Glutamatergic neuron (in vitro differentiated cells): ENCODE results near the gene BRMS1. TPM values are rescaled to one million over a fixed set of nuclear protein-coding genes. Genes with fewer than 3 reads are reported as not detected.
A peak's percentile ranks its signal among the peaks of the same experiment; 100 is the strongest.

Experiments
- DNase-seq: peaks from one replicate; pipeline ENCODE4 v3.0.0; 2022
- H3K27ac Mint-ChIP-seq: one replicate; pipeline ENCODE4 v1.8.0; 2020; ENCODE audit warnings: mild to moderate bottlenecking, mixed read lengths, inconsistent platforms; ENCODE audit not compliant: unreplicated experiment
- H3K27me3 Mint-ChIP-seq: one replicate; pipeline ENCODE4 v1.8.0; 2020; ENCODE audit warnings: mild to moderate bottlenecking, moderate library complexity, mixed read lengths, inconsistent platforms; ENCODE audit not compliant: unreplicated experiment
- H3K36me3 Mint-ChIP-seq: one replicate; pipeline ENCODE4 v1.8.0; 2020; ENCODE audit warnings: mild to moderate bottlenecking, mixed read lengths, inconsistent platforms; ENCODE audit not compliant: unreplicated experiment
- H3K4me1 Mint-ChIP-seq: one replicate; pipeline ENCODE4 v1.8.0; 2020; ENCODE audit warnings: mild to moderate bottlenecking, low read depth, mixed read lengths, inconsistent platforms; ENCODE audit not compliant: unreplicated experiment
- H3K4me3 Mint-ChIP-seq: one replicate; pipeline ENCODE4 v1.8.0; 2020; ENCODE audit warnings: mild to moderate bottlenecking, mixed read lengths, inconsistent platforms; ENCODE audit not compliant: unreplicated experiment
- H3K9me3 Mint-ChIP-seq: one replicate; pipeline ENCODE4 v1.8.0; 2020; ENCODE audit warnings: mild to moderate bottlenecking, moderate library complexity, mixed read lengths, inconsistent platforms; ENCODE audit not compliant: unreplicated experiment
- total RNA-seq: library from RNA; stranded (reverse); fragmentation: NEBNext Ultra II Directional; extraction: Animal tissue kit (Norgen Biotek cat#: 25700); gene quantifications from one replicate; pipeline ENCODE4 v1.2.1, GENCODE V29; 2021; ENCODE audit not compliant: unreplicated experiment
- TF ChIP-seq, protein P1 (sequence below): fragments of 200-600 bp; sonication (generic); IDR thresholded peaks from one replicate; pipeline ENCODE4 v1.5.0; 2021; ENCODE audit not compliant: partially characterized antibody, unreplicated experiment

Gene BRMS1
- total RNA-seq, 1 donor from 2014 or later, result 44.0 TPM

DNA sequence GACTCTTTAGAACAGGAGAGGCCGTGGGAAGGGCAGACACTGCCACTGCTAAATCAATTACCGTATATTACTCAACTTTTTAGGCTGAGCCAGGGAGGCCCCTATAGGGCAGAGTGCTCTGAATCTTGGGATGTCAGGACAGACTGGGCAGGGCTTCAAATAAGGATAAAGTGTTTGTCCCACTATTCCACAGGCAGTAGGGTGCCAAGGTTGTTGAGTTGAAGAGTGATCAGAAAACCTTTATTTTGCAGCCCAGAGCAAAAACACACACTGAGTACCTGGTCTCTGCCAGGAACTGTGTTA is 4.1 kb upstream of the BRMS1 start:
- peaks cover 4% of the 10 kb centered on the region for H3K36me3 Mint-ChIP-seq
- peaks cover 18% of the 10 kb centered on the region for H3K4me1 Mint-ChIP-seq
- H3K9me3 Mint-ChIP-seq, result peaks cover 16% of the 10 kb centered on the region
- H3K27ac Mint-ChIP-seq, result no peak overlapping the region
- H3K27me3 Mint-ChIP-seq, result peaks cover 10% of the 10 kb centered on the region
- no peak for DNase-seq
- TF ChIP-seq, protein P1, sequence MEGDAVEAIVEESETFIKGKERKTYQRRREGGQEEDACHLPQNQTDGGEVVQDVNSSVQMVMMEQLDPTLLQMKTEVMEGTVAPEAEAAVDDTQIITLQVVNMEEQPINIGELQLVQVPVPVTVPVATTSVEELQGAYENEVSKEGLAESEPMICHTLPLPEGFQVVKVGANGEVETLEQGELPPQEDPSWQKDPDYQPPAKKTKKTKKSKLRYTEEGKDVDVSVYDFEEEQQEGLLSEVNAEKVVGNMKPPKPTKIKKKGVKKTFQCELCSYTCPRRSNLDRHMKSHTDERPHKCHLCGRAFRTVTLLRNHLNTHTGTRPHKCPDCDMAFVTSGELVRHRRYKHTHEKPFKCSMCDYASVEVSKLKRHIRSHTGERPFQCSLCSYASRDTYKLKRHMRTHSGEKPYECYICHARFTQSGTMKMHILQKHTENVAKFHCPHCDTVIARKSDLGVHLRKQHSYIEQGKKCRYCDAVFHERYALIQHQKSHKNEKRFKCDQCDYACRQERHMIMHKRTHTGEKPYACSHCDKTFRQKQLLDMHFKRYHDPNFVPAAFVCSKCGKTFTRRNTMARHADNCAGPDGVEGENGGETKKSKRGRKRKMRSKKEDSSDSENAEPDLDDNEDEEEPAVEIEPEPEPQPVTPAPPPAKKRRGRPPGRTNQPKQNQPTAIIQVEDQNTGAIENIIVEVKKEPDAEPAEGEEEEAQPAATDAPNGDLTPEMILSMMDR, result no peak
- peak overlapping the region; percentile 95 for H3K4me3 Mint-ChIP-seq

DNA sequence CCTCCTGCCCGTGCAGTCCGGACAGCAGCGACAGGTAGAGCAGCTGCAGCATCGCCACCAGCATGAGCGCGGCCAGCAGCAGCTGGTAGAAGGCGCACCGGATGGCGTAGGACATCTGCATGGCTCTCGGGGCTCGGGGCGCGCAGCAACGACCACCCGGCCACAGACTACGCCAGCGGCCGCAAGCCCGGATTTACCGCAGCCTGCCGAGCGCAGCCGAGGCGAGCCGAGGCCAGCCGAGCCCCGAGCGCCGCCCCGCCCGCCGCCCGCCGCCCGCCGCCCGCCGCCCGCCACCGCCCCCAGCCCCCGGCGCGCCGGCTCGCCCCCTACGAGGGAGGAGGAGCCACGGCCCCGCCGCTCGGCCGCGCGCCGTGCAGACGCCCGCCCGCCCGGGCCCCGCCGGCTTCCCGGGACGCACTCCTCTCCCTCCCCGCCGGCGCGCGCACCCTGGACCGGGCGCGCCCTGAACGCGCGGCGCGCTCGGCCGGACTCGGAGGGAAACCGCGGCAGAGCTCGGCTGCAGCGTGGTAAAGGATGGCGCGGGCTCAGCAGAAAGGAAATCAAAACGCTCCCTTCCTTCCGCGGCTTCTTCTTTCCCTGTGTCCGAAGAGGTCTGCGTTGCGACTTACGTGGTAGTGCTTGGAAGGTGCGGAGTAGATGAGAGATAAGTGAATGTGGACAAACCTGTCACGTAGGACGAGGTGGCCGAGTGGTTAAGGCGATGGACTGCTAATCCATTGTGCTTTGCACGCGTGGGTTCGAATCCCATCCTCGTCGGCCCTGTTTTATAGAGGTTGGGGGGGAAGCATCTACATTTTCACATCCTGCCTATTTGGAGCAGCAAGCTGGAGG is 2.7 kb upstream of the BRMS1 start, which contains the start of gene B4GAT1:
Gene B4GAT1, minus strand, starts transcription at position 205 of the 852 bp plus-strand sequence. Its CDS starts 84 bp downstream, at position 121.
- H3K4me3 Mint-ChIP-seq, result peak within 1 kb of the TSS; percentile 97
- H3K36me3 Mint-ChIP-seq, result peaks cover 4% of the 10 kb centered on the region
- TF ChIP-seq, protein P1, result no peak
- H3K27ac Mint-ChIP-seq, result peak within 1 kb of the TSS; percentile 99
- H3K4me1 Mint-ChIP-seq, result peaks cover 21% of the 10 kb centered on the region
- peaks cover 10% of the 10 kb centered on the region for H3K27me3 Mint-ChIP-seq
- peaks cover 18% of the 10 kb centered on the region for H3K9me3 Mint-ChIP-seq
- DNase-seq, result peak; percentile 80

GRCh38 chr11:66346476-66347424 is 1.8 kb upstream of the BRMS1 start:
- Mint-ChIP-seq H3K4me3 (peak overlapping the region; percentile 97), H3K9me3 (peaks cover 21% of the 10 kb centered on the region), H3K27me3 (peaks cover 7% of the 10 kb centered on the region), H3K4me1 (peaks cover 21% of the 10 kb centered on the region), H3K36me3 (peaks cover 4% of the 10 kb centered on the region), H3K27ac (peak overlapping the region; percentile 77)
- TF ChIP-seq, protein P1, result no peak
- DNase-seq, result peak; percentile 42

DNA sequence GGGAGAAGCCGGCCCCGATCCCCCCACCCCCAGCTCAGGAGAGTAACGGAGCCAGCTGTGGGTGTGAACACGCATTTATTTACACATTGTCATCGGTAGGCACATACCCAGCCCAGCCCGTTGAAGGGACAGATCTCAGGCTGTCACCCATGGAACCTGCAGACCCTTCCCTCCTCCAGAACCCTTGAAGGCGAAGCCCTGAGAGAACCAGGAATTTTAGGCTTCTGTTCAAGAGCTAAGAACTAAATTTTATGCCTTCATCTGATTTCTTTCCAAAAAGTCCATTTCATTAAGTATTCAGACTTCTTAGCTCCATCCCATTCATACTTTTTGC is 379 bp upstream of the BRMS1 start:
- peak overlapping the region; percentile 97 for H3K4me3 Mint-ChIP-seq
- peaks cover 21% of the 10 kb centered on the region for H3K9me3 Mint-ChIP-seq
- peaks cover 7% of the 10 kb centered on the region for H3K27me3 Mint-ChIP-seq
- peaks cover 4% of the 10 kb centered on the region for H3K36me3 Mint-ChIP-seq
- no peak for DNase-seq
- H3K27ac Mint-ChIP-seq, result peak overlapping the region; percentile 91
- TF ChIP-seq, protein P1, result no peak
- H3K4me1 Mint-ChIP-seq, result peaks cover 21% of the 10 kb centered on the region
